ENCODE results near the gene PEX7.

DNA sequence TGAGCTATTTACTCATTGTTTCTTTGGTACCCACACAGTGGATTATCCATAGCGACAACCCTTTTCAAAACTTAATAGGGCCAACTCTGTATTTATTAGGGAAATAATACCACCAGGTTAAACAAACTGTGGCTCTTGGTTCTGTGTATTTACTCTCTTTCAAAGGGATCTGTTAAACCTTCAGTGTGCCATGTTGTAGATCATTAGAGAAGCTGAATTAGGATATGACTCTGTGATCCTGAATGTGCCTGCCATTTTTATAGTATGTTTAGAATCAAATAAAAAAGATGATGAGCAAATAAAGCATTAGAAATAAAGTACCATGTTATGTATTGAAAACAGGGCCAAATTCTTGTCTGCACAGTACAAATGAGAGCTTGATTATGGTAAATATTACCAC lies 74.7 kb downstream of the PEX7 start:
- TF ChIP-seq, protein P1, sequence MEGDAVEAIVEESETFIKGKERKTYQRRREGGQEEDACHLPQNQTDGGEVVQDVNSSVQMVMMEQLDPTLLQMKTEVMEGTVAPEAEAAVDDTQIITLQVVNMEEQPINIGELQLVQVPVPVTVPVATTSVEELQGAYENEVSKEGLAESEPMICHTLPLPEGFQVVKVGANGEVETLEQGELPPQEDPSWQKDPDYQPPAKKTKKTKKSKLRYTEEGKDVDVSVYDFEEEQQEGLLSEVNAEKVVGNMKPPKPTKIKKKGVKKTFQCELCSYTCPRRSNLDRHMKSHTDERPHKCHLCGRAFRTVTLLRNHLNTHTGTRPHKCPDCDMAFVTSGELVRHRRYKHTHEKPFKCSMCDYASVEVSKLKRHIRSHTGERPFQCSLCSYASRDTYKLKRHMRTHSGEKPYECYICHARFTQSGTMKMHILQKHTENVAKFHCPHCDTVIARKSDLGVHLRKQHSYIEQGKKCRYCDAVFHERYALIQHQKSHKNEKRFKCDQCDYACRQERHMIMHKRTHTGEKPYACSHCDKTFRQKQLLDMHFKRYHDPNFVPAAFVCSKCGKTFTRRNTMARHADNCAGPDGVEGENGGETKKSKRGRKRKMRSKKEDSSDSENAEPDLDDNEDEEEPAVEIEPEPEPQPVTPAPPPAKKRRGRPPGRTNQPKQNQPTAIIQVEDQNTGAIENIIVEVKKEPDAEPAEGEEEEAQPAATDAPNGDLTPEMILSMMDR (IDR thresholded peaks at IDR 0.05): no peak
- TF ChIP-seq POLR2A (IDR thresholded peaks at IDR 0.05): no peak

Data from uterus (tissue), 2 donors.